ENCODE data around the gene BCL2.

The BCL2 gene

DNA sequence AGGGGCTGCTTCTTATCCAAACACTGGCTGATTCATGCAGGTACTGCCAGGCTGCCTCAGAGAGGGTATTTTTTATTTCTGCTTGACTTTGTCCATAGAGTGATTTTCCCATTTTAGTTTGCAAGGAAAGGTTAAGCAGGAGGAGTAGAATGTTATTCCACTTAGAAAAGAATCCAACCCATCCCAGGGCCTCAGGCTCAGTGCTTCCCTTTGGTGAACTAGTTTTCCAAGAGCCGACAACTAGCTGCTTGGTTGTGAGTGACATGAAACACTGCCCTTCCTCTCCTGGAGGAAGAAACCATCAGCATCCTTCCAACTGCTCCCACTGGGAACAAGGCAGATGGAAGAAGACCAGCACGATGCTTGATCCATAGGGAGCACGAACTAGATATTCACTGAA, 58.5 kb downstream of the BCL2 start:
- TF ChIP-seq TAF1 (IDR thresholded peaks at IDR 0.05; ENCODE audit: borderline replicate concordance, low read depth, low read length) (no peak), POLR2A (IDR thresholded peaks at IDR 0.05; ENCODE audit: low read depth, low read length) (no peak), POLR2AphosphoS5 (IDR thresholded peaks at IDR 0.05; ENCODE audit: low read depth, low read length) (no peak)
- no peak for DNase-seq (ENCODE audit: insufficient read length)
- peak; percentile 14 for FAIRE-seq

DNA sequence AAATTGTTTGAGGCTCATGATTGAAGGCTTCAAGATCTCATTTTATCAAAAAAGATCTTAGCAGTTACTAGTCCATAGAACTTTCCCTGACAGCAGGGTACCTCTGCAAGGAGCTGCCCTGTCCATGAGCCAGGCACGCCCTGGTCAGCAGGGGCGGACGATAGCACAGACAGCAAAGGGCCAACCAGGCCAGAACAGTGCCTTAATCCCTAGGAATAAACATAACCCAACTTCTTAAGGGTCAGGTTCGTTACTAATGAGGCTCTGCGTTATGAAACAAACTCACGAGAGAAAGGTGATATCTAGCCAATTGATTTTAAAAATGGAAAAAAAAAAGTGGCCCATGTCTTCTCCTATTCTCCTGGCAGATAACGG, 59.2 kb downstream of the BCL2 start:
- TF ChIP-seq TAF1 (IDR thresholded peaks at IDR 0.05; ENCODE audit: borderline replicate concordance, low read depth, low read length) (no peak), POLR2A (IDR thresholded peaks at IDR 0.05; ENCODE audit: low read depth, low read length) (no peak), POLR2AphosphoS5 (IDR thresholded peaks at IDR 0.05; ENCODE audit: low read depth, low read length) (no peak)
- DNase-seq (ENCODE audit: insufficient read length) = no peak
- no peak for FAIRE-seq

DNA sequence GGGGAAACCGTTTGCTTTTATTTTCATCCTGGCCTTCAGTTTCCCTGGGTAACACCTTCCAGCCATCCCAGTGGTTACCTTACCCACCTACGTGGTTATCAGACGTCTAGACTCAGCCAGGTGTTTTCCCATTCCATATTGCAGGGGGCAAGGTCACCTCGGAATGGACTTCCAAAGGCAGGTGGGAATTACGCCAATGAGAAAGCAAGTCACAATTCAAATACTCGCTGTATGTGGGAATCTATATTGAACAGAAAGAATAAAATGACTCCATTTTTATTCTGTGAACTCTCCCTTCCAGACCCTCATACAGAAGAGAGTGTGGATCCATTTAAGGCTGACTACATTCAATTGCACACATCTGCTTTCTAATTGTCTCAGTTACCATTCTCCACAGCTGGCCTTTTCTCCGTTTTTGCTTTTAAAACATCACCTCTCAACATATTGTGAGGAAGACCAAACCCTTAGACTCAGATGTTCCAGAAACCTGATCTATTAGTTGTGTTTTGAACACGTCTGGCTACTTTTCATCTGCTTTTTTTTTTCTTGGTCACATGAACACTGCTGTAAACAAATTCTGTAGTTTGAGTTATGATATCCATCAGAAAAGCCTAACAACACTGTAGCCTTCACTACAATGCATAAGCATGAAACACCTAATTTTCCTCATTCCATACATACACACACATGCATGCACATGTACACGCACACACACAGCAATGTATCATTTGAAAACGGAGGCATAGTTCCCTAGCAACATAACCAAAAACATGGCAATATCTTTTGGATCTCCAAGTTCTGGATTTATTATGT, 59.8 kb downstream of the BCL2 start:
- no peak for DNase-seq (ENCODE audit: insufficient read length)
- TF ChIP-seq POLR2AphosphoS5 (IDR thresholded peaks at IDR 0.05; ENCODE audit: low read depth, low read length) (no peak), TAF1 (IDR thresholded peaks at IDR 0.05; ENCODE audit: borderline replicate concordance, low read depth, low read length) (no peak), POLR2A (IDR thresholded peaks at IDR 0.05; ENCODE audit: low read depth, low read length) (no peak)
- peak; percentile 14 for FAIRE-seq

DNA sequence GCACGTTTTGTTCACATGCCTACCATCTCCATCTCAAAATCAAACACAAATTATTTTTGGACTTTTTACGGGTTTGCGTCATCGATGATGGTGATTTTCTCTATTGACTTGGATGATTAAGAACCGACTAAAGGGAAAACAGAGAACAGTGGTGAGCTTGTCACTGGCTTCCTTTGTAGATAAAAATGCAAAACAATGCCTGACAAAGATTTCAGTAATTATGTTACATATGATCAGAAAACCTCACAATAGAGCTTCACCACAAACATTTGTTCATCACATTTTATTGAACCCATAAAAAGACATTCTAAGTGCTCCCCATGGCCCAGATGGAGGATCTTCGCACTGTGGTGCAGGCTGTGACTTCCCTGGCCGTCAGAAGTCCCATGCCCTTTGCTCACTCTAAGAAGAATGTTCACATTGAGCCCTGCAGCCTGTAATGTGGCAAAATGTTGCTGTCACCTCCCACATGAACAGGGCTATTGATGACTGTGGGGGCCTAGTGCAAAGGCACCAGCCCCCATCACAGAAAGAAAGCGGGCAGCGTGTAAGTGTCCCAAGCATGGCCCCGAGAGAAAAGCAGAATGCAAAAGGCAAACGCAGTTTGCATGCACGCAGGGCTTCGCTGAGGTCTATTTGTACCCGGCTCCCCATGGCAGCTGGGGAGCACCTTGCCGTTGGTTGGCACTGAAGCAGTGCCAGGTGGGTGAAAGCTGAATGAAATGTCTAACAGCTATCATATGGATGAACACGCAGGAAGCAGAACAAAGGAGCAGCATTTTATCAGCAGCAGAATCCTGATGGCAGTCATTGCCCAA, 60.6 kb downstream of the BCL2 start:
- DNase-seq (ENCODE audit: insufficient read length) (no peak), FAIRE-seq (no peak)
- no peak for TF ChIP-seq TAF1 (IDR thresholded peaks at IDR 0.05; ENCODE audit: borderline replicate concordance, low read depth, low read length)
- no peak for TF ChIP-seq POLR2AphosphoS5 (IDR thresholded peaks at IDR 0.05; ENCODE audit: low read depth, low read length)
- no peak for TF ChIP-seq POLR2A (IDR thresholded peaks at IDR 0.05; ENCODE audit: low read depth, low read length)

DNA sequence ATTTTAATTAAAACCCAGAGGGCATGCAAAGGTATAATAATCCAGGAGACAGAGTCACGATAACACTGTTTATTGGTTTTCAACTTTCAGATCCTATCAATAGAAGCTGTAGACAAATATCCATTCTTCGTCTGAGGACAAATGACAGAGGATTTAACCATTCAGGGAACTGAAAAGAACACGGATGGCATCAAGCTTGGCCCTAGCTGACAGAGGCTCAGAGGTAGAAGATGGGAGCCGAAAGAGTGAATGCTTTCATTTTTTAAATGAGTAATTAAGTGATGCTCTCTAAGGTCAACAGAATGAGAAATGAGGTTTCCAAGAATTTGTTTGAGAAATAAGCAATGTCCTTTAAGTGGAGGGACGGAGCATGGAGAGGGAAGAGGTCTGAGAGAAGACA, 62.1 kb downstream of the BCL2 start:
- FAIRE-seq (no peak), DNase-seq (ENCODE audit: insufficient read length) (no peak)
- TF ChIP-seq TAF1 (IDR thresholded peaks at IDR 0.05; ENCODE audit: borderline replicate concordance, low read depth, low read length) (no peak), POLR2A (IDR thresholded peaks at IDR 0.05; ENCODE audit: low read depth, low read length) (no peak), POLR2AphosphoS5 (IDR thresholded peaks at IDR 0.05; ENCODE audit: low read depth, low read length) (no peak)

DNA sequence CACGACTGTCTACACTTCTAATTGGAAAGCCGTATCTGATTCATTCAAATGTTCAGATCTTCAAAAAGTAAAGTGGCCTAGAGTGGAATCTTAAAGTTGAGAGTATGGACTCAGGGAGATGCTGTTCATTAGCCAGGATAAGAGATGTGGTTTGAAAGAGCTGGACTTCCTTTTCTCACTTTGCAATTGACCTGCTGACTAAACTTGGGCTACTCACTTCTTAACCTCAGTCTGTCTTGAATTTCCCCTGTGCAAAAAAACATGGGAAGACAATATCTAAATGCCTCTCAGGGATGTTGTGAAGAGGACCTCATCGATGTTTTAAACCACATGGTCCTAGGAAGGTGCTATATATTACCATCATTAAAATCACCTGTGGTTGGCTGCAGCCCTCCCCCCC, 64.1 kb downstream of the BCL2 start:
- peak; percentile 92 for FAIRE-seq
- no peak for DNase-seq (ENCODE audit: insufficient read length)
- TF ChIP-seq POLR2AphosphoS5 (IDR thresholded peaks at IDR 0.05; ENCODE audit: low read depth, low read length) (no peak), POLR2A (IDR thresholded peaks at IDR 0.05; ENCODE audit: low read depth, low read length) (no peak), TAF1 (IDR thresholded peaks at IDR 0.05; ENCODE audit: borderline replicate concordance, low read depth, low read length) (no peak)

DNA sequence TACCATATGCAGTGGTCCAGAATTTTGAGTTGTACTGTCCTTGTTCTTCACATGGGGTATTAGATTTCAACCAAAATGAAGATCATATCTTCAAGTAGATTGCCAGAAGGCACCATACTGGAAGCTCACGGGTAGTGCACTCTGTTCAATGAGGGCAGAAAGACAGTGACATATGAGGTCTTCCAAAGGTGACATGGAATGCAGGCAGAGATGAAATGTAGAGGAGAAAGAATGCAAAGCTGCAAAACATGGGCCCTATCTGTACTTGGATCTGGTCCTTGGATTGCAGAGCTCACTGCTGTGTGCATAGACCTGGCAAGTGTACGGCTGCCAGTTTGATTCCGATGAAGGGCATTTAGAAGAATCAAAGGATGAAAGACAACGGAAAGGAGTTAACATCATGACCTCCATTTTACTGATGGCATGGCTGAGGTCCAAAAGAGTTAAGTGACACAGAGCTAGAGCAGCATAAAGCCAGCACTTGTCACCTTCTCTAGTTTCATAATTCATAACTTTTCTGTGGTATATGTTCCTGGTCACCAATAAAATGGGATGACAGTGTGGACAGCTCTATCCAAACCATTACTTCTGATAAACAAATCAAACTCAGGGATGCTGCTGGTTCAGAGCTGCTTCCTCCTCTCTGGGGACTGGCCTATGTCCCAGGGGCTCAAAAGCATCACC, 64.7 kb downstream of the BCL2 start:
- FAIRE-seq = peak; percentile 78
- TF ChIP-seq POLR2A (IDR thresholded peaks at IDR 0.05; ENCODE audit: low read depth, low read length) = no peak
- TF ChIP-seq POLR2AphosphoS5 (IDR thresholded peaks at IDR 0.05; ENCODE audit: low read depth, low read length) = no peak
- TF ChIP-seq TAF1 (IDR thresholded peaks at IDR 0.05; ENCODE audit: borderline replicate concordance, low read depth, low read length) = no peak
- DNase-seq (ENCODE audit: insufficient read length) = no peak

DNA sequence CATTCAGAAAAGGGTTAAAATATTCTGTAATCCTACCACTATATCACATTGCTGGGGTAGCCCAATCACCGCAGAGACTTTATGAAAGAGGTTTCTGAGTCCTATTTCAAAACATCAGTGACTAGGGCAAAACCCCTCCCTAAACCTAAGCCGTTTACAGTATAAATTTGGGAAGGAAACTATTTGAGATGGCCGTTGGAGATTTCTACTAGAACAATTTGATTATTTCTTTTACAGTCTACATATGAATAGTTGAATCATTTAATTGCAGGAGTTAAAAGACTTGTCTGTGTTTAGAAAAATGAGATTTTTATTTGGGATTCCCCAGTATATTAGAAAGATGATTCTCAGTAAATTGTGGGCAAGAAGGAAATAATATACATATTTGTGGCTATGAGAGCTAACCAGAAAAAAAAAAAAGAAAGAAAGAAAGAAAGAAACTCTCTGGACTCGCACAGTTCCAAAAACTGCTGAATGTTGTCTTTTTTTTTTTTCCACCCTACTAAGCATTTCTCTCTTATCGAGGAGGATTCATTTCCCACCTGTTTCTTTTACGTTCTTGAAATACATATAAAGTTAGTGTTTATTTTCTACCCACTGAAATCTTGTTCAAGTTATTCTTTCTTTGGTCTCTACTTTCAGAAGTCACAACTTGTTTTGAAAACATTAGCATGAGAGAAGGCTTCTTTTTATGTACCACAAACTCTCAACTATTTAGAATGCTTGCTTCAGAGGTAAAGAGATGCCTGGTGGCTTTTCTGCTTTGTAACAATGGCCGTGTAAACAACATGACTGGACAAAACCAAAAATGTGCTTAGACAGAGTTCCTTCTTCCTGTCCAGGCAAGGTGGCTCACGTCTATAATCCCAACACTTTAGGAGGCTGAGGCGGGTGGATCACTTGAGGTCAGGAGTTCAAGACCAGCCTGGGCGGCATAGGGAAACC, 65.9 kb downstream of the BCL2 start:
- FAIRE-seq (peak; percentile 17), DNase-seq (ENCODE audit: insufficient read length) (no peak)
- no peak for TF ChIP-seq POLR2A (IDR thresholded peaks at IDR 0.05; ENCODE audit: low read depth, low read length)

DNA sequence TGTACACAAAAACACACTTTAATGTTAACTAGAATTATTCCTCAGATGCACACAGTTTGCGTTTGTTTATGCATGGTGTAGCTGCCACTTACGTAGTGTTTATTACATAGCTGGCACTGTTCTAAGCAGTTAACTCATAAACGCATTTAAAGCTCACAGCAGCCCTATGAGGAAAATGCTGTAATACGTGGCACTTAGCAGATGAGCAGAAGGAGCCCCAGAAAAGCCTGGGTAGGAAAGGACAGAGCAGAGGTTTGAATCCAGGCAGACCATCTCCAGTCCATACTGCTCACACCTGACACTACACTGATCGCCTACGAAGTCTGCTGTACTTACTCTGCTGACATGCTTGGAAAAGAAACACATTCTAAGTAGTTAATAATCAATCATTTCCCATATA, 66.6 kb downstream of the BCL2 start:
- TF ChIP-seq POLR2AphosphoS5 (IDR thresholded peaks at IDR 0.05; ENCODE audit: low read depth, low read length) (no peak), POLR2A (IDR thresholded peaks at IDR 0.05; ENCODE audit: low read depth, low read length) (no peak), TAF1 (IDR thresholded peaks at IDR 0.05; ENCODE audit: borderline replicate concordance, low read depth, low read length) (no peak)
- DNase-seq (ENCODE audit: insufficient read length) (no peak), FAIRE-seq (peak; percentile 62)

DNA sequence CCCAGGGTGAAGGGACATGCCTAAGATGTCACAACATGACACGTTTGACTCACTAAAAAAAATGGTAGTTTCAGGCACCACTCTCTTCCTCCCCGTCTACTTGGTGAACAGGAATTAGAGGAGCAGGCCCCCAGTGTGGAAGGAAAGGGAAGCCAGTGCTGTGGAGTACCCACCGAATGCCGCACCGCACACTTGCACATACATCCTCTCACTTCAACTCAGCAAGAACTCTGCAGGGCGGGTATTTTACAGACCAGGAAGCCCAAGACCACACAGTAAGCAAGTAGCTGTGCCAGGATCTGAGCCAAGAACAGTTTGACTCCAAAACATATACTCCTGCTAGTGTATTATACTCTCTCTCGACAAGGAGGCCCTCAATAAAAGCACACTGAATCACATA, 69.8 kb downstream of the BCL2 start:
- FAIRE-seq (peak; percentile 50), DNase-seq (ENCODE audit: insufficient read length) (no peak)
- no peak for TF ChIP-seq POLR2A (IDR thresholded peaks at IDR 0.05; ENCODE audit: low read depth, low read length)
- TF ChIP-seq POLR2AphosphoS5 (IDR thresholded peaks at IDR 0.05; ENCODE audit: low read depth, low read length) = no peak
- no peak for TF ChIP-seq TAF1 (IDR thresholded peaks at IDR 0.05; ENCODE audit: borderline replicate concordance, low read depth, low read length)

DNA sequence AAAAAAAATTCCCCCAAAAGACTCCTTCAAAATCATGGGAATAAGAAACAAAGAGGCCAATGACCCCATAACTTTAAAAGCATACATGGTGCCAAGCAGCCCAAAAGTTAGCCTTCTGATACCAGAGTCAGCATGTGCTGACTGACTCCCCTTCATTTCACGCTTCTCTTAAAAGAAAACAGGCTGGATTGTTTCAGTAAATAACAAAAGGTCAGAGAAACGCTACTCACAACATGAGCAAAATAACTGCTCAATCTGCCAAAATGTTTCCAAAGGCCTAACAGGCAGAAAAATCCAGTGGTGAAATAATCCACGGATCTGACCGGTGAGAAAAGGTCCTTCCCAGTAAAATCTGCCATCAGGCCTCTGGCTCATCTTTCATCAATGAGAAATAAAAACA, 71.6 kb downstream of the BCL2 start:
- no peak for TF ChIP-seq POLR2AphosphoS5 (IDR thresholded peaks at IDR 0.05; ENCODE audit: low read depth, low read length)
- no peak for TF ChIP-seq TAF1 (IDR thresholded peaks at IDR 0.05; ENCODE audit: borderline replicate concordance, low read depth, low read length)
- no peak for TF ChIP-seq POLR2A (IDR thresholded peaks at IDR 0.05; ENCODE audit: low read depth, low read length)
- FAIRE-seq = no peak

More for the DNA sequence above, 71.6 kb downstream of the BCL2 start:
- no peak for DNase-seq (ENCODE audit: insufficient read length)

All from GM12892 (cell line).